HG02763 (cell line): ENCODE results near the gene UVRAG.
A peak's percentile ranks its signal among the peaks of the same experiment; 100 is the strongest.
"Not testable (repeated sequence)": the region's sequence is repeated elsewhere in the genome, so short reads cannot be mapped to it uniquely, and the experiment has no call there.

Source experiments
- ATAC-seq: cut with Tn5 transposase; IDR thresholded peaks from one replicate; pipeline ENCODE4 v1.9.1; 2021; ENCODE audit warnings: mild to moderate bottlenecking, moderate library complexity; ENCODE audit not compliant: unreplicated experiment

Gene UVRAG

GRCh38 chr11:76048763-76049162 is 233.8 kb downstream of the UVRAG start:
- no peak for ATAC-seq

- no peak for ATAC-seq
These were observed 234.5 kb downstream of the UVRAG start for GRCh38 chr11:76049511-76049910.

GRCh38 chr11:76051937-76052336 is 236.9 kb downstream of the UVRAG start:
- no peak for ATAC-seq

GRCh38 chr11:76054330-76054729 is 239.3 kb downstream of the UVRAG start:
- ATAC-seq = no peak

- no peak for ATAC-seq
These were observed 241.9 kb downstream of the UVRAG start for GRCh38 chr11:76056876-76057275.

GRCh38 chr11:76060475-76061036 is 245.5 kb downstream of the UVRAG start:
- ATAC-seq = not testable (repeated sequence)

- peak; percentile 65 for ATAC-seq
These were observed 247.7 kb downstream of the UVRAG start for GRCh38 chr11:76062733-76063132.

- no peak for ATAC-seq
These were observed 249.2 kb downstream of the UVRAG start for GRCh38 chr11:76064192-76064591.

GRCh38 chr11:76067099-76067498 is 252.1 kb downstream of the UVRAG start:
- no peak for ATAC-seq

- no peak for ATAC-seq
These were observed 254.0 kb downstream of the UVRAG start for GRCh38 chr11:76069001-76069400.

- no peak for ATAC-seq
These were observed 256.1 kb downstream of the UVRAG start for GRCh38 chr11:76071090-76071489.

- ATAC-seq = no peak
These were observed 258.7 kb downstream of the UVRAG start for GRCh38 chr11:76073724-76074123.

GRCh38 chr11:76074148-76075095 is 259.4 kb downstream of the UVRAG start:
- ATAC-seq = no peak

- ATAC-seq = no peak
These were observed 260.7 kb downstream of the UVRAG start for GRCh38 chr11:76075716-76076115.

GRCh38 chr11:76076253-76076652 is 261.2 kb downstream of the UVRAG start:
- ATAC-seq = not testable (repeated sequence)

GRCh38 chr11:76076749-76077148 is 261.7 kb downstream of the UVRAG start:
- ATAC-seq = no peak

- no peak for ATAC-seq
These were observed 262.7 kb downstream of the UVRAG start for GRCh38 chr11:76077575-76078150.

GRCh38 chr11:76081084-76081483 is 266.1 kb downstream of the UVRAG start:
- not testable (repeated sequence) for ATAC-seq

GRCh38 chr11:76083563-76084451 is 268.8 kb downstream of the UVRAG start:
- no peak for ATAC-seq

- ATAC-seq = no peak
These were observed 270.3 kb downstream of the UVRAG start for GRCh38 chr11:76085270-76085669.
